ENCODE data around the gene TOP3B. TPM values are rescaled to one million over a fixed set of nuclear protein-coding genes. Genes with fewer than 3 reads are reported as not detected.

TOP3B gene
- total RNA-seq, 4 donors from 2014 or later, result 24.3 to 68.1 (median 48.4) TPM

DNA sequence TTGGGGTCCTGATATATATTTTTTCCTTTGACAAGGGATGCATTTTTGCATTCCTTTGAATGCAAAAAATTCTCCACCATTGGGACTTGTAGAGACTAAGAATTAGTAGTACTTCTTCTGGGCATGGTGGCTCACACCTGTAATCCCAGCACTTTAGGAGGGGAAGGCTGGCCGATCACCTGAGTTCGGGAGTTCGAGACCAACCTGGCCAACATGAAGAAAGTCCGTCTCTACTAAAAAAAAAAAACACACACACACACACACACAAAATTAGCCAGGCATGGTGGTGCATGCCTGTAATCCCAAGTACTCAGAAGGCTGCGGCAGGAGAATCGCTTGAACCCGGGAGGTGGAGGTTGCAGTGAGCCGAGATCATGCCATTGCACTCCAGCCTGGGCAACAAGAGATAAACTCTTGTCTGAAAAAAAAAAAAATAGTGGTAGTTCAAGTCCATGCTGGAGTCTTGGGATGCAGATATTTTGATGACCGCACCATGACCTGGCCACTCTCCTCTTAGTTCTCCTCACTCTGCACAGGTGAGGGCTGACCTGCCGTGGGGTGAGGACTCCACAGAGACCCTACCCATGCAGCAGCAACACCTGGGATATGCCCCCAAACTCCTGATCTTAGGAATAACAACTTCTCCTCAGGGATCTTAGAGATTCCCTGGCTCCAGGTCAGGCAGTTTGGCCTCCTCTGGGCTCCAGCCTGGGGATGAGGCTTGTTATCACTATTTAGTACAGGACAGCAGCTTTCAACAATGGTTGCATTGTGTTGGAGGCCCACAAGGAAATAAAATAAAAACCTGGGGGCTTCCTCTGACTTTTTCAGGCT lies 36.5 kb upstream of the TOP3B start:
- Histone ChIP-seq H3K36me3 (no peaks in the 10 kb centered on the region), H3K27ac (no peak overlapping the region), H3K9me3 (no peaks in the 10 kb centered on the region), H3K4me3 (no peak overlapping the region), H3K27me3 (no peaks in the 10 kb centered on the region), H3K4me1 (no peaks in the 10 kb centered on the region)
- TF ChIP-seq EP300 (IDR thresholded peaks at IDR 0.05) (no peak), CTCF (IDR thresholded peaks at IDR 0.05) (no peak), POLR2A (IDR thresholded peaks at IDR 0.05) (no peak)
- 93 to 94% methylated on average over 10 of the region's 10 CpGs for WGBS, 2 donors
- DNase-seq (ENCODE audit: low spot score in 2 of 2), result no peak

GRCh38 chr22:22015631-22016030 lies 33.0 kb upstream of the TOP3B start:
- TF ChIP-seq POLR2A (IDR thresholded peaks at IDR 0.05) (no peak), EP300 (IDR thresholded peaks at IDR 0.05) (no peak), CTCF (IDR thresholded peaks at IDR 0.05) (no peak)
- Histone ChIP-seq H3K27me3 (no peaks in the 10 kb centered on the region), H3K36me3 (no peaks in the 10 kb centered on the region), H3K4me1 (no peaks in the 10 kb centered on the region), H3K27ac (no peak overlapping the region), H3K9me3 (no peaks in the 10 kb centered on the region), H3K4me3 (no peak overlapping the region)
- no peak for DNase-seq (ENCODE audit: low spot score in 2 of 2)
- WGBS, 2 donors, result 62 to 64% methylated on average over 3 of the region's 3 CpGs

- Histone ChIP-seq H3K9me3 (no peaks in the 10 kb centered on the region), H3K4me1 (no peaks in the 10 kb centered on the region), H3K4me3 (no peak overlapping the region), H3K36me3 (no peaks in the 10 kb centered on the region), H3K27ac (no peak overlapping the region), H3K27me3 (no peaks in the 10 kb centered on the region)
- TF ChIP-seq EP300 (IDR thresholded peaks at IDR 0.05) (no peak), CTCF (IDR thresholded peaks at IDR 0.05) (no peak), POLR2A (IDR thresholded peaks at IDR 0.05) (no peak)
- DNase-seq (ENCODE audit: low spot score in 2 of 2), result no peak
- WGBS, 2 donors, result 91 to 93% methylated on average over 9 of the region's 9 CpGs
Observed at GRCh38 chr22:22014285-22014659, 31.7 kb upstream of the TOP3B start.

GRCh38 chr22:22013559-22014284 lies 31.1 kb upstream of the TOP3B start:
- no peak overlapping the region for H3K27ac ChIP-seq
- no peaks in the 10 kb centered on the region for H3K27me3 ChIP-seq
- no peak for DNase-seq (ENCODE audit: low spot score in 2 of 2)
- no peaks in the 10 kb centered on the region for H3K9me3 ChIP-seq
- 92 to 94% methylated on average over 7 of the region's 7 CpGs for WGBS, 2 donors
- H3K4me1 ChIP-seq, result no peaks in the 10 kb centered on the region
- no peak for TF ChIP-seq CTCF (IDR thresholded peaks at IDR 0.05)
- no peak for TF ChIP-seq POLR2A (IDR thresholded peaks at IDR 0.05)
- TF ChIP-seq EP300 (IDR thresholded peaks at IDR 0.05), result no peak
- H3K36me3 ChIP-seq, result no peaks in the 10 kb centered on the region
- H3K4me3 ChIP-seq, result no peak overlapping the region

DNA sequence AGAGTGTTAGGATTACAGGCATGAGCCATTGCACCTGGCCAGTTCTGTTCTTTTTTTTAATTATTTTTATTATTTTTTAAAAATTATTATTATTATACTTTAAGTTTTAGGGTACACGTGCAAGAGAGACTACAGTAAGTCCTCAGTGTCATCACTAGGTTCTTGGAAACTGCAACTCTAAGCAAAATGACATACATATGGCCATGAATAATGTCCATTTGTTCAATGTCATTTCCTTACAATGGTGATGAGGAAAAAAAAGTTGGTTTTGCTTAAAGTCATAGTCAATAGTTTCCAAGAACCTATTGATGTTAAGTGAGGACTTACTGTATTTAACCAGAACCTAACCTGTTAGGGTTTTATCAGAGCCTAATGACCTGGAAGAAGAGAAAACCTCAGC lies 29.4 kb upstream of the TOP3B start:
- no peak for TF ChIP-seq POLR2A (IDR thresholded peaks at IDR 0.05)
- no peak for TF ChIP-seq EP300 (IDR thresholded peaks at IDR 0.05)
- TF ChIP-seq CTCF (IDR thresholded peaks at IDR 0.05), result no peak
- Histone ChIP-seq H3K9me3 (no peaks in the 10 kb centered on the region), H3K4me1 (no peaks in the 10 kb centered on the region), H3K36me3 (no peaks in the 10 kb centered on the region), H3K4me3 (no peak overlapping the region), H3K27me3 (no peaks in the 10 kb centered on the region), H3K27ac (no peak overlapping the region)
- WGBS, 2 donors, result 52 to 62% methylated on average over 1 of the region's 1 CpG
- no peak for DNase-seq (ENCODE audit: low spot score in 2 of 2)

All from tibial nerve (tissue), 4 donors.